Osteoblast (primary cell): ENCODE data around the gene NOL4L. TPM values are rescaled to one million over a fixed set of nuclear protein-coding genes. Genes with fewer than 3 reads are reported as not detected.

Experiments
- DNase-seq: peaks from one replicate; pipeline ENCODE4 v3.0.0; 2011; ENCODE audit warnings: low spot score, mixed read lengths; ENCODE audit not compliant: insufficient read length; ENCODE audit errors: missing footprints
- H2AFZ ChIP-seq: 2 replicates; pipeline ENCODE4 v1.6.0; 2011; ENCODE audit warnings: mild to moderate bottlenecking, low read length
- H3K27ac ChIP-seq: 2 replicates; pipeline ENCODE4 v1.5.1; 2011; ENCODE audit warnings: mild to moderate bottlenecking, low read depth, low read length, moderate library complexity
- H3K27me3 ChIP-seq: 2 replicates; pipeline ENCODE4 v1.6.0; 2012; ENCODE audit warnings: mild to moderate bottlenecking, control low read depth, inconsistent platforms, low read length, moderate library complexity; ENCODE audit not compliant: insufficient read depth
- H3K36me3 ChIP-seq: 2 replicates; pipeline ENCODE4 v1.5.1; 2011; ENCODE audit warnings: mild to moderate bottlenecking, low read length, control low read depth, moderate library complexity; ENCODE audit not compliant: insufficient read depth
- H3K4me1 ChIP-seq: 2 replicates; pipeline ENCODE4 v1.5.1; 2011; ENCODE audit warnings: mild to moderate bottlenecking, low read length, control low read depth, moderate library complexity; ENCODE audit not compliant: insufficient read depth
- H3K4me2 ChIP-seq: 2 replicates; pipeline ENCODE4 v1.6.0; 2011; ENCODE audit warnings: mild to moderate bottlenecking, low read length; ENCODE audit not compliant: insufficient read depth
- H3K4me3 ChIP-seq: fragments of 200-600 bp; sonication (generic); 3 replicates; pipeline ENCODE4 v1.5.1; 2012; ENCODE audit warnings: mild to moderate bottlenecking, low read length, inconsistent platforms; ENCODE audit not compliant: insufficient read depth
- H3K79me2 ChIP-seq: 2 replicates; pipeline ENCODE4 v1.6.0; 2012; ENCODE audit warnings: mild to moderate bottlenecking, low read length, control low read depth, inconsistent platforms; ENCODE audit not compliant: insufficient read depth
- H3K9me3 ChIP-seq: 2 replicates; pipeline ENCODE4 v1.5.1; 2011; ENCODE audit warnings: low read depth, low read length, control low read depth
- H4K20me1 ChIP-seq: 2 replicates; pipeline ENCODE4 v1.6.0; 2012; ENCODE audit warnings: mild to moderate bottlenecking, low read length, control low read depth; ENCODE audit not compliant: insufficient read depth
- total RNA-seq: library from RNA; depleted of rRNA; stranded (reverse); fragments of >200 nt; gene quantifications from 2 replicates; pipeline ENCODE4 v1.2.3, GENCODE V29; 2012
- TF ChIP-seq, protein P1 (sequence below): IDR thresholded peaks from 2 replicates; pipeline ENCODE4 v1.5.1; 2011; ENCODE audit warnings: mild to moderate bottlenecking, low read depth, low read length, moderate library complexity; ENCODE audit errors: extremely low read depth

NOL4L gene
- total RNA-seq, 1 donor = 6.2 TPM

- peaks cover 7% of the 10 kb centered on the region for H3K79me2 ChIP-seq
- H3K27me3 ChIP-seq = no peaks in the 10 kb centered on the region
- H4K20me1 ChIP-seq = peaks cover 48% of the 10 kb centered on the region
- peak; percentile 78 for DNase-seq
- H2AFZ ChIP-seq = no peak overlapping the region
- H3K4me2 ChIP-seq = no peak overlapping the region
- H3K36me3 ChIP-seq = peaks cover 40% of the 10 kb centered on the region
- no peak overlapping the region for H3K27ac ChIP-seq
- no peaks in the 10 kb centered on the region for H3K9me3 ChIP-seq
- TF ChIP-seq, protein P1, sequence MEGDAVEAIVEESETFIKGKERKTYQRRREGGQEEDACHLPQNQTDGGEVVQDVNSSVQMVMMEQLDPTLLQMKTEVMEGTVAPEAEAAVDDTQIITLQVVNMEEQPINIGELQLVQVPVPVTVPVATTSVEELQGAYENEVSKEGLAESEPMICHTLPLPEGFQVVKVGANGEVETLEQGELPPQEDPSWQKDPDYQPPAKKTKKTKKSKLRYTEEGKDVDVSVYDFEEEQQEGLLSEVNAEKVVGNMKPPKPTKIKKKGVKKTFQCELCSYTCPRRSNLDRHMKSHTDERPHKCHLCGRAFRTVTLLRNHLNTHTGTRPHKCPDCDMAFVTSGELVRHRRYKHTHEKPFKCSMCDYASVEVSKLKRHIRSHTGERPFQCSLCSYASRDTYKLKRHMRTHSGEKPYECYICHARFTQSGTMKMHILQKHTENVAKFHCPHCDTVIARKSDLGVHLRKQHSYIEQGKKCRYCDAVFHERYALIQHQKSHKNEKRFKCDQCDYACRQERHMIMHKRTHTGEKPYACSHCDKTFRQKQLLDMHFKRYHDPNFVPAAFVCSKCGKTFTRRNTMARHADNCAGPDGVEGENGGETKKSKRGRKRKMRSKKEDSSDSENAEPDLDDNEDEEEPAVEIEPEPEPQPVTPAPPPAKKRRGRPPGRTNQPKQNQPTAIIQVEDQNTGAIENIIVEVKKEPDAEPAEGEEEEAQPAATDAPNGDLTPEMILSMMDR = no peak
- peaks cover 3% of the 10 kb centered on the region for H3K4me1 ChIP-seq
- H3K4me3 ChIP-seq = no peak overlapping the region
Measured at GRCh38 chr20:32448306-32449056, 136.7 kb downstream of the NOL4L start.

DNA sequence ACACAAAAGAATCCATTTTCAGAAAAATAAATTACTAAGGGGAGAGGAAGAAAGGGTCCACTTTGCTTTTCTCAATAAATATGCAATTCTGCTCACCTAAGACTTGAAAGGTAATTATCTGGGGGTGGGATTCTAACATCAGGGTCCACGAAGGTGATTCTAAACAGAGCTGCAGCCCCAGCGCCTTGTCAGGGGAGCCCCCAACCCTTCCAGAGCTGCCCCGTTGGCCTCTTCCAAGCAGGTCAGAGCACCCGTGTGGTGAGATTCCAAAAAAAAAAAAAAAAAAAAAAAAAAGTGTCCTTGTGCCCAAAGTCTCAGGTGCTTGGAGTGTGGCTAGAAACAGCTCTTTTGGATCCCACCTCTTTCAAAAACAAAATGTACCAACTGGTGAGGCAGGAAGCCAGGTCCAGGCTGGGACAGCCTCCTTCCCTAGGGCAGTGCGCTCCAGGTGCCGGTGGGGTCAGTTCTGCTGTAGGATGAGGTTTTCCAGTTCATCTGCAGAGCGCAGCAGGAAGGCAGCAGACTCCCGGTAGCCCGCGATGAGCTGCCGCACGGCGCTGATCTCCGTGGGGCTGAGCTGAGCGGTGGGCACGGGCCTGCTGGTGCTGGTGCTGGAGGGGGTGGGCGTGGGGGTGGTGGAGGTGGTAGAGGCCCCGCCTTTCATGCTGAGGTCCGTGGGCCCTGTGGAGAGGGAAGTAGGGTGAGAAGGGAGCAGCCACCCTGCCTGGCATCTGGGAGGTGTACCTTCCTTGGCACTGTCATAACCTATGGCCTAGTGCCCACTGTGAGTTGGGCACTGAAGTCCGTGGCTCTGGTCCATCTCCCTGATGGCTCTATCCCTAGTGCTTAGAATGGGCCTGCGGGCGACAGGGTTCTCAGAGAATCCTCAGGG lies 137.8 kb downstream of the NOL4L start:
- no peaks in the 10 kb centered on the region for H3K27me3 ChIP-seq
- TF ChIP-seq, protein P1 = no peak
- no peak overlapping the region for H2AFZ ChIP-seq
- H3K4me2 ChIP-seq = no peak overlapping the region
- DNase-seq = peak; percentile 49
- peaks cover 56% of the 10 kb centered on the region for H4K20me1 ChIP-seq
- H3K79me2 ChIP-seq = peaks cover 9% of the 10 kb centered on the region
- H3K9me3 ChIP-seq = no peaks in the 10 kb centered on the region
- H3K36me3 ChIP-seq = peaks cover 39% of the 10 kb centered on the region
- no peak overlapping the region for H3K27ac ChIP-seq
- peaks cover 3% of the 10 kb centered on the region for H3K4me1 ChIP-seq
- H3K4me3 ChIP-seq = no peak overlapping the region

DNA sequence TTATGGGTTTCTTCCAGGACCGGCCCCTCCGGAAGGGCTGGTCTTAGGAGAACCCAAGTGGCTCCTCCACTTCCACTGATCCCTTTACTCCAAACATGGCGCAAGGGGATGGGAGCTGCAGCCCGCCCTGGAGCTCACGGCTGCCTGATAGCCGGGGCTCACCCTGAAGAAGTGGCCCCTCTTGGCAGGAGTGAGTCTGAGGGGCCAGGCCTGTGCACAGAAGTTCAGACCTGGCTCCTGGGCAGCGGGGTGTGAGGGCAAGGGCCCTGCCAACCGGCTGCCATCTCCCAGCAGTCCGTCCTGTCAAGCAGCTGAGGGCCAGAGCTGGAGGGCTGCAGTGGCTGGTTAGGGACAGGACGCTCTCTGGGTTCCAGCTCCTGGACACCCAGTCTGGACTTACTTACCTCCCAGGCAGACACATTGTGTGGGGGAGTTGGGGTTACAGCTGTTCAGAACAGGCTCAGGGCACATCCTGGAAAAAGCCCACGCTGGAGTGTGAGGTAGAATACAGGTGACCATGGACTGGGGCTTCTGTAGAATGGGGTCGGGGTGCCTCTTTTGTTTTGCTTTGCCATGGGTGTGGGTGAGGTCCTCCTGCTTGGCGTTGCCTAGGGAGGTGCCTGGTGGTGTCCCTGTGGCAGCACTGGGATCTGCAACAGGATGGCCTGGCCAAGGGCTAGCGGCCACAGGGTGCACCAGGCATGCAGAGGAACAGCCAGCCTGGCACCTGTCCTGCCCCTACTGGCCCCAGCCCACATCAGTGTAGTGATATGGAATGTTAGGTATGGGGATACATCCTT lies 138.6 kb downstream of the NOL4L start:
- no peak overlapping the region for H3K27ac ChIP-seq
- DNase-seq = peak; percentile 73
- no peak overlapping the region for H3K4me3 ChIP-seq
- no peaks in the 10 kb centered on the region for H3K27me3 ChIP-seq
- peaks cover 3% of the 10 kb centered on the region for H3K4me1 ChIP-seq
- H3K4me2 ChIP-seq = no peak overlapping the region
- H2AFZ ChIP-seq = no peak overlapping the region
- no peaks in the 10 kb centered on the region for H3K9me3 ChIP-seq
- TF ChIP-seq, protein P1 = no peak
- peaks cover 9% of the 10 kb centered on the region for H3K79me2 ChIP-seq
- peaks cover 39% of the 10 kb centered on the region for H3K36me3 ChIP-seq
- H4K20me1 ChIP-seq = peaks cover 57% of the 10 kb centered on the region
